GM18511 (cell line): ENCODE measurements around the gene SLX1A.
"Not testable (repeated sequence)": the region's sequence is repeated elsewhere in the genome, so short reads cannot be mapped to it uniquely, and the experiment has no call there.

Experiments used
- ATAC-seq: cut with Tn5 transposase; IDR thresholded peaks from one replicate; pipeline ENCODE4 v1.9.1; 2021; ENCODE audit warnings: mild to moderate bottlenecking, moderate library complexity; ENCODE audit not compliant: unreplicated experiment

Gene SLX1A

GRCh38 chr16:30184096-30184890 lies 9.4 kb upstream of the SLX1A start:
- ATAC-seq = peak; percentile 48

- ATAC-seq = no peak
Measured at GRCh38 chr16:30184891-30185682, 8.6 kb upstream of the SLX1A start.

- ATAC-seq = peak; percentile 40
Measured at GRCh38 chr16:30185683-30186421, 7.8 kb upstream of the SLX1A start.

- ATAC-seq = no peak
Measured at GRCh38 chr16:30186444-30186781, 7.3 kb upstream of the SLX1A start.

- ATAC-seq = no peak
Measured at GRCh38 chr16:30186782-30187555, 6.7 kb upstream of the SLX1A start.

- no peak for ATAC-seq
Measured at GRCh38 chr16:30187556-30187865, 6.2 kb upstream of the SLX1A start.

- no peak for ATAC-seq
Measured at GRCh38 chr16:30187971-30188561, 5.6 kb upstream of the SLX1A start.

GRCh38 chr16:30191158-30191557 lies 2.5 kb upstream of the SLX1A start:
- not testable (repeated sequence) for ATAC-seq

GRCh38 chr16:30193098-30193497 lies 577 bp upstream of the SLX1A start:
- peak; percentile 22 for ATAC-seq

GRCh38 chr16:30194172-30194925 lies 674 bp downstream of the SLX1A start:
- peak; percentile 76 for ATAC-seq

- ATAC-seq = not testable (repeated sequence)
Measured at GRCh38 chr16:30197001-30197400, 3.3 kb downstream of the SLX1A start.

GRCh38 chr16:30199049-30199448 lies 5.4 kb downstream of the SLX1A start, which contains the start of gene SULT1A3:
Gene SULT1A3 (plus strand): TSS chr16:30199255. CDS start chr16:30200729, 1,474 bp downstream.
- ATAC-seq = not testable (repeated sequence)

GRCh38 chr16:30199608-30200343 lies 6.1 kb downstream of the SLX1A start:
- ATAC-seq = not testable (repeated sequence)

- not testable (repeated sequence) for ATAC-seq
Measured at GRCh38 chr16:30205541-30206236, 12.0 kb downstream of the SLX1A start.

GRCh38 chr16:30206252-30206651 lies 12.6 kb downstream of the SLX1A start:
- not testable (repeated sequence) for ATAC-seq

GRCh38 chr16:30207063-30207704 lies 13.5 kb downstream of the SLX1A start:
- not testable (repeated sequence) for ATAC-seq

- not testable (repeated sequence) for ATAC-seq
Measured at GRCh38 chr16:30209032-30209431, 15.4 kb downstream of the SLX1A start.

GRCh38 chr16:30211414-30211813 lies 17.7 kb downstream of the SLX1A start:
- not testable (repeated sequence) for ATAC-seq
